RWPE1 (cell line): ENCODE results near the gene WDR45B.

Source experiments
- CTCF ChIA-PET: fragments of 350-600 bp; sonication (Branson Sonifier 250); formaldehyde crosslinking; extraction: SDS; loops from one replicate; lab custom pipeline; 2021; lab: Yijun Ruan, JAX
- POLR2A ChIA-PET: fragments of 400-600 bp; formaldehyde crosslinking; extraction: SDS; loops from one replicate; lab custom pipeline; 2020; ENCODE audit warnings: antibody characterized with exemption; ENCODE audit not compliant: low non-redundant PET; lab: Yijun Ruan, JAX
- DNase-seq: peaks from one replicate; pipeline ENCODE4 v3.0.0; 2012; ENCODE audit warnings: low spot score
- H3K27ac ChIP-seq: fragments of 450-650 bp; 2 replicates; pipeline ENCODE4 v1.5.1; 2017
- CTCF ChIP-seq: fragments of 450-650 bp; conservative IDR thresholded peaks from 2 replicates; pipeline ENCODE4 v1.5.1; 2017; ENCODE audit warnings: low read depth, mild to moderate bottlenecking

Gene WDR45B

GRCh38 chr17:82648165-82648668 lies at the start of gene WDR45B:
Gene WDR45B (minus strand): TSS chr17:82648444. CDS start chr17:82648340, 104 bp downstream.
- CTCF ChIA-PET, result interaction anchor here (0.6 kb wide), 1 partner anchor 86 kb away, joined by 3 read pairs; no protein-coding TSS in a partner anchor
- DNase-seq, result peak; percentile 97
- POLR2A ChIA-PET, result no interaction called here
- TF ChIP-seq CTCF, result no peak
- peak within 1 kb of the TSS; percentile 97 for H3K27ac ChIP-seq

GRCh38 chr17:82697808-82698064 lies 49.5 kb upstream of the WDR45B start:
- peak overlapping the region; percentile 54 for H3K27ac ChIP-seq
- ChIA-PET POLR2A (interaction anchor here (0.6 kb wide), 1 partner anchor 182 kb away, joined by 6 read pairs; no protein-coding TSS in a partner anchor), CTCF (interaction anchor here (0.6 kb wide), 1 partner anchor 29 kb away, joined by 3 read pairs; no protein-coding TSS in a partner anchor)
- no peak for TF ChIP-seq CTCF
- DNase-seq, result no peak

- TF ChIP-seq CTCF, result no peak
- no peak for DNase-seq
- ChIA-PET POLR2A (no interaction called here), CTCF (interaction anchor here (0.6 to 0.8 kb wide), 2 partner anchors 28 to 29 kb away, joined by 3 read pairs; no protein-coding TSS in a partner anchor)
- no peak overlapping the region for H3K27ac ChIP-seq
Observed at GRCh38 chr17:82696916-82697807, 48.9 kb upstream of the WDR45B start.

GRCh38 chr17:82696259-82696658 lies 48.0 kb upstream of the WDR45B start:
- ChIA-PET POLR2A (no interaction called here), CTCF (interaction anchor here (0.8 kb wide), 1 partner anchor 29 kb away, joined by 3 read pairs; no protein-coding TSS in a partner anchor)
- TF ChIP-seq CTCF, result no peak
- DNase-seq, result no peak
- H3K27ac ChIP-seq, result no peak overlapping the region

- ChIA-PET POLR2A (no interaction called here), CTCF (no interaction called here)
- no peak for DNase-seq
- no peak for TF ChIP-seq CTCF
- no peak overlapping the region for H3K27ac ChIP-seq
Observed at GRCh38 chr17:82694647-82695046, 46.4 kb upstream of the WDR45B start.

- ChIA-PET CTCF (no interaction called here), POLR2A (no interaction called here)
- no peak for TF ChIP-seq CTCF
- no peak overlapping the region for H3K27ac ChIP-seq
- no peak for DNase-seq
Observed at GRCh38 chr17:82693168-82693867, 45.1 kb upstream of the WDR45B start.
